BE2C (cell line): ENCODE data around the gene BABAM2.

Experiments used
- DNase-seq: peaks from one replicate; pipeline ENCODE4 v3.0.0-alpha.2; 2020
- H3K27me3 ChIP-seq: fragments of 250-450 bp; sonication (Bioruptor Pico); 2 replicates; pipeline ENCODE4 v1.5.1; 2020; ENCODE audit warnings: mild to moderate bottlenecking
- H3K36me3 ChIP-seq: fragments of 250-450 bp; sonication (Bioruptor Pico); 2 replicates; pipeline ENCODE4 v1.5.1; 2020; ENCODE audit warnings: mild to moderate bottlenecking
- H3K4me1 ChIP-seq: fragments of 250-450 bp; sonication (Bioruptor Pico); 2 replicates; pipeline ENCODE4 v1.5.1; 2020
- H3K4me3 ChIP-seq: 2 replicates; pipeline ENCODE4 v1.5.1; 2011; ENCODE audit warnings: low read depth, low read length
- H3K9me3 ChIP-seq: fragments of 250-450 bp; sonication (Bioruptor Pico); 2 replicates; pipeline ENCODE4 v1.5.1; 2020
- TF ChIP-seq, protein P1 (sequence below): IDR thresholded peaks from 2 replicates; pipeline ENCODE4 v1.5.1; 2012; ENCODE audit warnings: mild to moderate bottlenecking, low read depth, low read length

The BABAM2 gene

DNA sequence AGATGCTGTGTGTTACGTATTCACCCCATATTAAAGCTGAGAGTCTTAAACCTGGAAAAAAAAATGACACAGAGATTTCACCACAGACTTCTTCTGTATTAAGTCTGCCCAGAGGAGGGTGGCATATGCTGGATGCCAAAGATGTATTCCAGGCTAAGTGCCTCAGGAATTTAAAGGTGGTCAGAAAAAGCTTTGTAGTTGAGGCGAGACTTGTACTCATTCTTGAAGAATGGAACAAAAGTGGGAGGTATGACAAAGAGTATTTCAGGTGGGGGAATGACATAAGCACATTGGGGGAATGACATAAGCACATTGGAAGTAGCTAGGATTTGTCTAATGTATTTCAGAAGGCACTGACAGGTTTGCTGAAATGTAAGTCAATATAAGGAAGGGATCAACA lies 98.6 kb downstream of the BABAM2 start:
- TF ChIP-seq, protein P1, sequence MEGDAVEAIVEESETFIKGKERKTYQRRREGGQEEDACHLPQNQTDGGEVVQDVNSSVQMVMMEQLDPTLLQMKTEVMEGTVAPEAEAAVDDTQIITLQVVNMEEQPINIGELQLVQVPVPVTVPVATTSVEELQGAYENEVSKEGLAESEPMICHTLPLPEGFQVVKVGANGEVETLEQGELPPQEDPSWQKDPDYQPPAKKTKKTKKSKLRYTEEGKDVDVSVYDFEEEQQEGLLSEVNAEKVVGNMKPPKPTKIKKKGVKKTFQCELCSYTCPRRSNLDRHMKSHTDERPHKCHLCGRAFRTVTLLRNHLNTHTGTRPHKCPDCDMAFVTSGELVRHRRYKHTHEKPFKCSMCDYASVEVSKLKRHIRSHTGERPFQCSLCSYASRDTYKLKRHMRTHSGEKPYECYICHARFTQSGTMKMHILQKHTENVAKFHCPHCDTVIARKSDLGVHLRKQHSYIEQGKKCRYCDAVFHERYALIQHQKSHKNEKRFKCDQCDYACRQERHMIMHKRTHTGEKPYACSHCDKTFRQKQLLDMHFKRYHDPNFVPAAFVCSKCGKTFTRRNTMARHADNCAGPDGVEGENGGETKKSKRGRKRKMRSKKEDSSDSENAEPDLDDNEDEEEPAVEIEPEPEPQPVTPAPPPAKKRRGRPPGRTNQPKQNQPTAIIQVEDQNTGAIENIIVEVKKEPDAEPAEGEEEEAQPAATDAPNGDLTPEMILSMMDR = no peak

DNA sequence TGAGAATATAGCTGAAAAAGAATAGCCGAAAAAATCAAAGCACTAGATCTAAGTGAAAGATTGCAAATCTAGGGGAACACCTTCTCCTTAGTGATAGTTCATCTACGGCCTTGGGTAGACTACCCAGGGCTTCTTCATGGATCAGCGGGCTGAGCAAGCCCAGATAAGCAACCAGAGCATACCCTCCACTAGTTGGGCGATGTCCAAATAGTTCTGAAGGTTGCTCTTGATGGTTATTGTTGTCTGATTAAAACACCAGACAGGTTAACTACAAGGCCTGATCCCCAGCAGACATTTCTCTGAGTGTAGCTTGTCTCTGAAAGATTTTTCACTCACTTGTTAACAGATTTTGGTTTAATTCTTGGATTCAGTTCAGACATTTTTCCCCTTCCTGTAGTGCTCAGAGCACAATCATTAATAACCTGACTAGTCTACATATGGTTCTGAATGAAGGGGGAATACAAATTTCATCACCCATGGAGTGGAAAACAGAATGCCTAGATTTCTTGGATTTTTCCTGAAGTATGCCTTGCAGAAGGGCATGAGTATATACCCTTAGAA lies 99.6 kb downstream of the BABAM2 start:
- peak; percentile 44 for DNase-seq
- no peaks in the 10 kb centered on the region for H3K36me3 ChIP-seq
- TF ChIP-seq, protein P1 = no peak
- no peak overlapping the region for H3K4me3 ChIP-seq
- peaks cover 10% of the 10 kb centered on the region for H3K4me1 ChIP-seq
- H3K27me3 ChIP-seq = no peaks in the 10 kb centered on the region
- H3K9me3 ChIP-seq = no peaks in the 10 kb centered on the region

More for the DNA sequence above, 98.6 kb downstream of the BABAM2 start:
- Histone ChIP-seq H3K9me3 (no peaks in the 10 kb centered on the region), H3K36me3 (no peaks in the 10 kb centered on the region), H3K27me3 (no peaks in the 10 kb centered on the region), H3K4me1 (peaks cover 10% of the 10 kb centered on the region), H3K4me3 (no peak overlapping the region)
- DNase-seq = no peak

DNA sequence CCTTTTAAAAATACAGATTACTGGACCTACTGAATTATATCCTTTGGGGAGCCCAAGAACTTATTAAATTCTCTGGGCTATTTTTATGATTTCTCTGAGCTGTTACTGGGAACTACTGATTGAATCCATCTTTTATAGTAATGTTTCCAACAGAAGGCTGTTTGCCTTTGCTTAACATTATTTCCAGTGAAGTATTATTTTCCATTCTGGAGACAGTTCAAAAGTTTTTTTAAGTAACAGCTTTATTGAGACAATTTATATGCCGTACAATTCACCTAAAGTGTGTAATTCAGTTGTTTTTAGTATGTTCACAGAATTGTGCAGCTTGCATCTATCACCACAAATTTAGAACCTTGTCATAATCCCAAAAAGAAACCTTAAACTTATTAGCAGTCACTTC lies 100.6 kb downstream of the BABAM2 start:
- Histone ChIP-seq H3K36me3 (no peaks in the 10 kb centered on the region), H3K9me3 (no peaks in the 10 kb centered on the region), H3K27me3 (no peaks in the 10 kb centered on the region), H3K4me3 (no peak overlapping the region), H3K4me1 (peaks cover 12% of the 10 kb centered on the region)
- no peak for DNase-seq
- TF ChIP-seq, protein P1 = no peak

DNA sequence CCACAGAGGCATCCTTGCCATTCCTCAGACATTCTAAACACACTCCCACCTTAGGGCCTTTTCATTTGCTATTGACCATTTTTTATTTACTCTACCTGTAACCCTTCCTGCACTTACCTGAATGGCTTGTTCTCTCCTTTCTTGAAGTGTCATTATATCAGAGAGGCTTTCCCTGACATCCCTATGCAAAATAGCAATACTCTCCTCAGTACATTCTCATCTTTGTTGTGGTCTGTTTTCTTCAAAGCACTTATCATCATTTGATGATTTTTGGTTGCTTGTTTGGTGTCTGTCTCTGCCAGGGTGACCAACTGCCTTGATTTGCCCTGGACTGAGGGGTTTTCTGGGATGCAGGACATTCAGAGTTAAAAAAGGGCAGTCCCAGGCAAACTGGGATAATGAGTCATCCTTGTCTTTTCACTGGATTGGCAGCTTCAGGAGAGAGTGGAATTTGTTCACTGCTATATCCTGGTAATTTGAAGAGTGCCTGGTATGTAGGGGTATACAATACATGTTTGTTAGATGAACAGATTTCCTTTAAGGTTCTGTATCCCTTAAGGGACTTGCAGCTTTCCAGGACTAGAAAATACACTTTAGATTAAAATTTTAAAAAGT lies 102.4 kb downstream of the BABAM2 start:
- H3K4me3 ChIP-seq = no peak overlapping the region
- peaks cover 14% of the 10 kb centered on the region for H3K4me1 ChIP-seq
- DNase-seq = no peak

DNA sequence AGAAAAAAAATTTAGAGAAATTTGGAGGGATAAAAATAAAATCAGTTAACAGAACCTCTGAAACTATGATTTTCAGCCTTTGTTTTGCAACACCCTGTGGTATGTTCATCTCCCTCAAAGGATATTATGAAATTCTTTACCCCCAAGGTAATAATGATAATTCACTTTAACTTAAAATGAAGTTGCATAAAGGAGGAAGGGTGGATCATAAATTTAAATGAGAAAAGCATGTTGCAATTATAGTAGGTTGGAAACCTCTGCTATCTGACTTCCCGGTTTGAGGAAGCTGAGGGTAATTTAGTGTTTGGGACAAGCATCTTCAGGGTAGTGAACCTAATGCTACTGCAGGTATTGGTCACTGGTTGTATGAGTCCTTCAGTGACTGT lies 102.9 kb downstream of the BABAM2 start:
- Histone ChIP-seq H3K9me3 (no peaks in the 10 kb centered on the region), H3K4me3 (no peak overlapping the region), H3K27me3 (no peaks in the 10 kb centered on the region), H3K4me1 (peaks cover 14% of the 10 kb centered on the region), H3K36me3 (no peaks in the 10 kb centered on the region)
- TF ChIP-seq, protein P1 = no peak
- DNase-seq = no peak

More for the DNA sequence above, 102.4 kb downstream of the BABAM2 start:
- TF ChIP-seq, protein P1 = no peak
- Histone ChIP-seq H3K36me3 (no peaks in the 10 kb centered on the region), H3K9me3 (no peaks in the 10 kb centered on the region), H3K27me3 (no peaks in the 10 kb centered on the region)

DNA sequence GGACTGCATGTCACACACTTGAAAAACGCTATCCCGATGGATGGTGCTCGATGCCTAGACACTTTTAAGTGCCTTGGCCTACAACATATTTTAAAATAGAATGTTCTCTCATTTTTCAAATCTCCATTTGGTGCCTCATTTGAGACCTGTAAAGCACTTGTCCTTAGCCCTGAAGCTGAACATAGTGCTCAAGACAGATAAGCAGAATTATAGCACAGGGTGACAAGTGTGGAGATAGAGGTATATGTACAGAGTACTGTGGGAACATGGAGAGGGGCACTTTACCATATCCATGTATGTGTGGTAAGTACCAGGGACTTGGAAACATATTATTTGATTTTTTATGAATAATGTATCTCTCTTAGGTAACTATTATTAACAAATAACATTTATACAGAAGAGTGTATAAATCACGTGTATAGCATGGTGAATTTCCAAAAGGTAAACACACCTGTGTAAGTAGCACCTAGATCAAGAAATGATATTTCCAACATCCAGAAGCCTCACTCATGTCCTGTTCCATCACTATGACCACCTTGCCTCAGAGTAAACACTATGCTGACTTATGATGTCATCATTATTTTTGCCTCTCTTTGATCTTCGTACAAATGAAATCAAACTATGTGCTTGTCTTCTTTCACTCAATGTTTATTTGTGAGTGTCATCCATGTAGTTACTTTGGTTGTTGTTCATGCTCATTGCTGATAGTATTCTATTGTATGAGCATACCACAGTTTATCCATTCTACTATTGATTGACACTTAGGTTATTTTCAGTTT lies 103.6 kb downstream of the BABAM2 start:
- Histone ChIP-seq H3K4me3 (no peak overlapping the region), H3K4me1 (peaks cover 14% of the 10 kb centered on the region), H3K9me3 (no peaks in the 10 kb centered on the region), H3K27me3 (no peaks in the 10 kb centered on the region), H3K36me3 (no peaks in the 10 kb centered on the region)
- TF ChIP-seq, protein P1 = no peak
- no peak for DNase-seq
